GM12892 (cell line): ENCODE measurements around the gene MOV10L1.

Experiments
- POLR2A ChIP-seq: IDR thresholded peaks from 2 replicates; pipeline ENCODE4 v1.6.1; 2011; ENCODE audit warnings: low read depth, low read length, control low read depth
- POLR2AphosphoS5 ChIP-seq: IDR thresholded peaks from 2 replicates; pipeline ENCODE4 v1.6.1; 2011; ENCODE audit warnings: low read depth, low read length, control low read depth

DNA sequence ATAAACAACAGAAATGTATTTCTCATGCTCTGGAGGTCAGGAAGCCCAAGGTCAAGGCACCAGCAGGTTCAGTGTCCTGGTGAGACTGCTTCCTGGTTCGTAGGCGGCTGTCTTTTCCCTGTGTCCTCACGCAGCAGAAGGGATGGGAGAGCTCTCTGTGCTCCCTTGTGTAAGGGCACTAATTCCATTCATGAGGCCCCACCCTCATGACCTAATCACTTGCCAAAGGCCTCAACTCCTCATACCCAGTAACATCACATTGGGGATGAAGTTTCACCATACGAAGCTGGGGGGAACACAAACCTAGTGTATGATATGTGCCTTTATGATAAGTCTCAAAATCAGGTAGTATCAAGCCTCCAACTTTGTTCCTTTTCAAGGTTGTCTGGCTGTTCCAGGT lies 42.1 kb downstream of the MOV10L1 start:
- TF ChIP-seq POLR2A (no peak), POLR2AphosphoS5 (no peak)
